ENCODE results near the gene PSMB7.

- no peak for TF ChIP-seq CTCF (conservative IDR thresholded peaks at IDR 0.05 in 1 of 2, IDR thresholded peaks at IDR 0.05 in 1 of 2; ENCODE audit: low read depth in 1 of 2, low read length in 2 of 2)
- TF ChIP-seq EZH2 (IDR thresholded peaks at IDR 0.05; ENCODE audit: low read length, missing control alignments): no peak
These were observed 63.4 kb downstream of the PSMB7 start for GRCh38 chr9:124351672-124352468.
